ENCODE measurements around the gene MCCD1. TPM values are rescaled to one million over a fixed set of nuclear protein-coding genes. Genes with fewer than 3 reads are reported as not detected.

Gene MCCD1
- total and polyA plus RNA-seq, 2 of the 13 experiments (the other 11 are each of a cell fraction or from before 2014, with no cell fraction given): 0.15 TPM; not detected in 1

GRCh38 chr6:31497531-31498476 is 31.0 kb upstream of the MCCD1 start, which contains the start of gene MICB (continued):
- TF ChIP-seq, protein P1, sequence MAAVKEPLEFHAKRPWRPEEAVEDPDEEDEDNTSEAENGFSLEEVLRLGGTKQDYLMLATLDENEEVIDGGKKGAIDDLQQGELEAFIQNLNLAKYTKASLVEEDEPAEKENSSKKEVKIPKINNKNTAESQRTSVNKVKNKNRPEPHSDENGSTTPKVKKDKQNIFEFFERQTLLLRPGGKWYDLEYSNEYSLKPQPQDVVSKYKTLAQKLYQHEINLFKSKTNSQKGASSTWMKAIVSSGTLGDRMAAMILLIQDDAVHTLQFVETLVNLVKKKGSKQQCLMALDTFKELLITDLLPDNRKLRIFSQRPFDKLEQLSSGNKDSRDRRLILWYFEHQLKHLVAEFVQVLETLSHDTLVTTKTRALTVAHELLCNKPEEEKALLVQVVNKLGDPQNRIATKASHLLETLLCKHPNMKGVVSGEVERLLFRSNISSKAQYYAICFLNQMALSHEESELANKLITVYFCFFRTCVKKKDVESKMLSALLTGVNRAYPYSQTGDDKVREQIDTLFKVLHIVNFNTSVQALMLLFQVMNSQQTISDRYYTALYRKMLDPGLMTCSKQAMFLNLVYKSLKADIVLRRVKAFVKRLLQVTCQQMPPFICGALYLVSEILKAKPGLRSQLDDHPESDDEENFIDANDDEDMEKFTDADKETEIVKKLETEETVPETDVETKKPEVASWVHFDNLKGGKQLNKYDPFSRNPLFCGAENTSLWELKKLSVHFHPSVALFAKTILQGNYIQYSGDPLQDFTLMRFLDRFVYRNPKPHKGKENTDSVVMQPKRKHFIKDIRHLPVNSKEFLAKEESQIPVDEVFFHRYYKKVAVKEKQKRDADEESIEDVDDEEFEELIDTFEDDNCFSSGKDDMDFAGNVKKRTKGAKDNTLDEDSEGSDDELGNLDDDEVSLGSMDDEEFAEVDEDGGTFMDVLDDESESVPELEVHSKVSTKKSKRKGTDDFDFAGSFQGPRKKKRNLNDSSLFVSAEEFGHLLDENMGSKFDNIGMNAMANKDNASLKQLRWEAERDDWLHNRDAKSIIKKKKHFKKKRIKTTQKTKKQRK (IDR thresholded peaks at IDR 0.05; ENCODE audit: low read length): no peak
- TF ChIP-seq, protein P2, sequence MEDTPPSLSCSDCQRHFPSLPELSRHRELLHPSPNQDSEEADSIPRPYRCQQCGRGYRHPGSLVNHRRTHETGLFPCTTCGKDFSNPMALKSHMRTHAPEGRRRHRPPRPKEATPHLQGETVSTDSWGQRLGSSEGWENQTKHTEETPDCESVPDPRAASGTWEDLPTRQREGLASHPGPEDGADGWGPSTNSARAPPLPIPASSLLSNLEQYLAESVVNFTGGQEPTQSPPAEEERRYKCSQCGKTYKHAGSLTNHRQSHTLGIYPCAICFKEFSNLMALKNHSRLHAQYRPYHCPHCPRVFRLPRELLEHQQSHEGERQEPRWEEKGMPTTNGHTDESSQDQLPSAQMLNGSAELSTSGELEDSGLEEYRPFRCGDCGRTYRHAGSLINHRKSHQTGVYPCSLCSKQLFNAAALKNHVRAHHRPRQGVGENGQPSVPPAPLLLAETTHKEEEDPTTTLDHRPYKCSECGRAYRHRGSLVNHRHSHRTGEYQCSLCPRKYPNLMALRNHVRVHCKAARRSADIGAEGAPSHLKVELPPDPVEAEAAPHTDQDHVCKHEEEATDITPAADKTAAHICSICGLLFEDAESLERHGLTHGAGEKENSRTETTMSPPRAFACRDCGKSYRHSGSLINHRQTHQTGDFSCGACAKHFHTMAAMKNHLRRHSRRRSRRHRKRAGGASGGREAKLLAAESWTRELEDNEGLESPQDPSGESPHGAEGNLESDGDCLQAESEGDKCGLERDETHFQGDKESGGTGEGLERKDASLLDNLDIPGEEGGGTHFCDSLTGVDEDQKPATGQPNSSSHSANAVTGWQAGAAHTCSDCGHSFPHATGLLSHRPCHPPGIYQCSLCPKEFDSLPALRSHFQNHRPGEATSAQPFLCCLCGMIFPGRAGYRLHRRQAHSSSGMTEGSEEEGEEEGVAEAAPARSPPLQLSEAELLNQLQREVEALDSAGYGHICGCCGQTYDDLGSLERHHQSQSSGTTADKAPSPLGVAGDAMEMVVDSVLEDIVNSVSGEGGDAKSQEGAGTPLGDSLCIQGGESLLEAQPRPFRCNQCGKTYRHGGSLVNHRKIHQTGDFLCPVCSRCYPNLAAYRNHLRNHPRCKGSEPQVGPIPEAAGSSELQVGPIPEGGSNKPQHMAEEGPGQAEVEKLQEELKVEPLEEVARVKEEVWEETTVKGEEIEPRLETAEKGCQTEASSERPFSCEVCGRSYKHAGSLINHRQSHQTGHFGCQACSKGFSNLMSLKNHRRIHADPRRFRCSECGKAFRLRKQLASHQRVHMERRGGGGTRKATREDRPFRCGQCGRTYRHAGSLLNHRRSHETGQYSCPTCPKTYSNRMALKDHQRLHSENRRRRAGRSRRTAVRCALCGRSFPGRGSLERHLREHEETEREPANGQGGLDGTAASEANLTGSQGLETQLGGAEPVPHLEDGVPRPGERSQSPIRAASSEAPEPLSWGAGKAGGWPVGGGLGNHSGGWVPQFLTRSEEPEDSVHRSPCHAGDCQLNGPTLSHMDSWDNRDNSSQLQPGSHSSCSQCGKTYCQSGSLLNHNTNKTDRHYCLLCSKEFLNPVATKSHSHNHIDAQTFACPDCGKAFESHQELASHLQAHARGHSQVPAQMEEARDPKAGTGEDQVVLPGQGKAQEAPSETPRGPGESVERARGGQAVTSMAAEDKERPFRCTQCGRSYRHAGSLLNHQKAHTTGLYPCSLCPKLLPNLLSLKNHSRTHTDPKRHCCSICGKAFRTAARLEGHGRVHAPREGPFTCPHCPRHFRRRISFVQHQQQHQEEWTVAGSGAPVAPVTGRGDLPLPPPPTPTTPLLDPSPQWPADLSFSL (CRISPR knock-in tag; IDR thresholded peaks at IDR 0.05): no peak
- no peak for TF ChIP-seq MTF2 (CRISPR knock-in tag; IDR thresholded peaks at IDR 0.05; ENCODE audit: borderline replicate concordance)
- TF ChIP-seq LRRFIP1 (CRISPR knock-in tag; conservative IDR thresholded peaks at IDR 0.05): no peak
- no peak for TF ChIP-seq ADNP (CRISPR knock-in tag; IDR thresholded peaks at IDR 0.05)
- TF ChIP-seq DPF2 (CRISPR knock-in tag; IDR thresholded peaks at IDR 0.05; ENCODE audit: borderline replicate concordance, low read depth): no peak
- no peak for TF ChIP-seq REL (CRISPR knock-in tag; conservative IDR thresholded peaks at IDR 0.05)
- peak; percentile 37; the same call in 1 of the 2 replicates for TF ChIP-seq GFI1 (CRISPR knock-in tag; IDR thresholded peaks at IDR 0.05; ENCODE audit: borderline replicate concordance)
- TF ChIP-seq ZNF501 (CRISPR knock-in tag; IDR thresholded peaks at IDR 0.05): peak; percentile 89
- no peak for TF ChIP-seq HNRNPK (IDR thresholded peaks at IDR 0.05; ENCODE audit: low read depth, low read length, poor library complexity, severe bottlenecking)
- TF ChIP-seq HINFP (CRISPR knock-in tag; IDR thresholded peaks at IDR 0.05; ENCODE audit: low read depth): no peak
- TF ChIP-seq ZNF34 (CRISPR knock-in tag; IDR thresholded peaks at IDR 0.05; ENCODE audit: borderline replicate concordance): no peak
- peak; percentile 26 for TF ChIP-seq SALL1 (CRISPR knock-in tag; IDR thresholded peaks at IDR 0.05)

All from HepG2 (cell line).